Adrenal gland (tissue), 12 donors: ENCODE results near the gene ZP1. TPM values are rescaled to one million over a fixed set of nuclear protein-coding genes. Genes with fewer than 3 reads are reported as not detected.

Source experiments
- DNase-seq, 7 donors: peaks; one replicate each; pipeline ENCODE4 v3.0.0-alpha.2; 2019 to 2020
- H3K27ac ChIP-seq, 5 donors: fragments of 200-600 bp; sonication (generic) in 4 of 5; 1 replicate in 3 of 5; 2 replicates in 2 of 5; pipeline versions ENCODE4 v1.5.1 to v1.8.0; 2016 to 2020; ENCODE audit warnings: mild to moderate bottlenecking in 1 of 5
- H3K27me3 ChIP-seq: fragments of 200-600 bp; 2 replicates; pipeline ENCODE4 v1.8.0; 2021
- H3K36me3 ChIP-seq, 2 donors: fragments of 200-600 bp; replicated peaks in 1 of 2; 1 replicate in 1 of 2; 2 replicates in 1 of 2; pipeline versions ENCODE4 v1.5.1 to v1.8.0; 2018 to 2022
- H3K4me1 ChIP-seq, 2 donors: fragments of 200-600 bp; replicated peaks in 1 of 2; 1 replicate in 1 of 2; 2 replicates in 1 of 2; pipeline versions ENCODE4 v1.5.1 to v1.8.0; 2018 to 2021
- H3K4me3 ChIP-seq, 4 donors: fragments of 200-600 bp; sonication (generic) in 3 of 4; one replicate each; pipeline ENCODE4 v1.5.1; 2016 to 2018
- H3K9me3 ChIP-seq, 3 donors: fragments of 200-600 bp; sonication (generic) in 1 of 3; replicated peaks in 1 of 3; 1 replicate in 2 of 3; 2 replicates in 1 of 3; pipeline versions ENCODE4 v1.5.1 to v1.8.0; 2016 to 2021
- CTCF ChIP-seq, 6 experiments: fragments of 450-650 bp in 4 of 6; fragments of 200-600 bp in 2 of 6; sonication (generic) in 1 of 6; IDR thresholded peaks; 1 replicate in 5 of 6; 2 replicates in 1 of 6; pipeline versions ENCODE4 v1.5.1 to v1.8.0; 2016 to 2021; ENCODE audit warnings: antibody characterized with exemption in 6 of 6, mild to moderate bottlenecking in 2 of 6, moderate library complexity in 1 of 6
- POLR2A ChIP-seq, 2 donors: fragments of 450-650 bp; IDR thresholded peaks; one replicate each; pipeline ENCODE4 v1.6.1; 2017; ENCODE audit warnings: antibody characterized with exemption in 2 of 2, mild to moderate bottlenecking in 2 of 2, moderate library complexity in 1 of 2
- WGBS, 4 donors: extraction: QIAGEN DNeasy Blood & Tissue Kit in 2 of 4; methylation state at CpG; one replicate each; pipeline versions ENCODE4 v1.1.5 to v1.1.7; 2013 to 2017; 5-methylcytosine and 5-hydroxymethylcytosine counted together
- intact Hi-C, 2 donors: fragments of 100-400 bp; cut with DNase I; formaldehyde crosslinking; loops; one replicate each; pipeline versions ENCODE4 v1.14.1 to v1.15.0; 2022 to 2023
- polyA plus RNA-seq, 3 donors: library from polyadenylated mRNA; stranded (reverse); fragments of 200-250 nt in 2 of 3; fragments of 350-450 nt in 1 of 3; fragmentation: Illumina TruSeq in 1 of 3; extraction: RNeasy Lipid Tissue Mini Kit (QIAGEN cat#74804) in 1 of 3; gene quantifications; one replicate each; pipeline ENCODE4 v1.2.3, GENCODE V29; 2013 to 2014
- total RNA-seq, 9 donors: library from RNA; depleted of rRNA in 4 of 9; stranded (reverse); fragments of >200 nt in 4 of 9; fragments of 120-200 nt in 1 of 9; fragmentation: NEBNext Ultra II Directional in 1 of 9; extraction: Animal tissue kit (Norgen Biotek cat#: 25700) in 1 of 9; gene quantifications; one replicate each; pipeline versions ENCODE4 v1.1.0 to v1.2.4, GENCODE V29; 2013 to 2023
- donor health status: healthy with polysubstance abuse.
- donor health status: Bipolar disorder and iron deficiency.
- donor health status: DM: yes; HTN: yes; CAD: no.
- donor health status: DM: no; HTN: no; CAD: no.
- donor health status: DM: no; HTN: no; CAD: no.
- donor health status: DM: yes; HTN: yes; CAD: no.

ZP1 gene
- total and polyA plus RNA-seq, 12 donors = 0.24 to 6.3 (median 0.71) TPM; not detected in 2

- H3K4me3 ChIP-seq = no peak overlapping the region
- 69 to 87% (median 80%) methylated on average over 5 to 7 of the region's 7 CpGs for WGBS, 4 donors
- intact Hi-C loops = no loop called here
- no peaks in the 10 kb centered on the region for H3K27me3 ChIP-seq
- no peak for TF ChIP-seq POLR2A (IDR thresholded peaks at IDR 0.05)
- TF ChIP-seq CTCF (IDR thresholded peaks at IDR 0.05) = no peak
- no peak overlapping the region for H3K27ac ChIP-seq
- H3K4me1 ChIP-seq = peaks cover 5 to 16% of the 10 kb centered on the region in 2 donors
- H3K9me3 ChIP-seq = no peaks in the 10 kb centered on the region
- no peaks in the 10 kb centered on the region for H3K36me3 ChIP-seq
- no peak for DNase-seq
Measured at GRCh38 chr11:60838132-60838531, 29.2 kb upstream of the ZP1 start.

- no peaks in the 10 kb centered on the region for H3K27me3 ChIP-seq
- no peaks in the 10 kb centered on the region for H3K36me3 ChIP-seq
- DNase-seq = peak in 3 of 7 donors; percentile 24 to 69 (median 25)
- TF ChIP-seq CTCF (IDR thresholded peaks at IDR 0.05) (no peak), POLR2A (IDR thresholded peaks at IDR 0.05) (no peak)
- intact Hi-C loops = no loop called here
- 67 to 78% (median 74%) methylated on average over 13 to 14 of the region's 14 CpGs for WGBS, 4 donors
- H3K4me3 ChIP-seq = peak overlapping the region in 1 of 4 donors; percentile 86
- peaks cover 17 to 39% of the 10 kb centered on the region in 2 donors for H3K4me1 ChIP-seq
- H3K27ac ChIP-seq = peak overlapping the region in 3 of 5 donors; percentile 33 to 85 (median 84)
- H3K9me3 ChIP-seq = no peaks in the 10 kb centered on the region
Measured at GRCh38 chr11:60840470-60841430, 26.6 kb upstream of the ZP1 start.

- DNase-seq = peak; percentile 97 to 99 (median 98)
- 0 to 1% (median 0%) methylated on average over 7 to 57 of the region's 57 CpGs for WGBS, 4 donors
- H3K9me3 ChIP-seq = no peaks in the 10 kb centered on the region
- no peaks in the 10 kb centered on the region for H3K27me3 ChIP-seq
- no peak for TF ChIP-seq CTCF (IDR thresholded peaks at IDR 0.05)
- TF ChIP-seq POLR2A (IDR thresholded peaks at IDR 0.05) = peak in 1 of 2 donors; percentile 50
- H3K4me3 ChIP-seq = peak within 1 kb of the TSS; percentile 49 to 86 (median 82)
- H3K27ac ChIP-seq = peak within 1 kb of the TSS; percentile 31 to 85 (median 68)
- peaks cover 17 to 39% of the 10 kb centered on the region in 2 donors for H3K4me1 ChIP-seq
- intact Hi-C loops = no loop called here
- H3K36me3 ChIP-seq = no peaks in the 10 kb centered on the region
Measured at GRCh38 chr11:60841797-60842667, 25.3 kb upstream of the ZP1 start, which contains the start of gene CCDC86. TSS of gene CCDC86 (plus strand) at chr11:60842113. CDS start at chr11:60842125, 12 bp downstream.
